ENCODE measurements around the gene NKAIN4. TPM values are rescaled to one million over a fixed set of nuclear protein-coding genes. Genes with fewer than 3 reads are reported as not detected.

The NKAIN4 gene
- polyA plus RNA-seq, 1 donor (not counting 4 experiments of a cell fraction or from before 2014, with no cell fraction given), result not detected

- FAIRE-seq, result no peak
- Histone ChIP-seq H3K9ac (ENCODE audit: control insufficient read depth, extremely low read depth, insufficient read depth, low read length) (no peak overlapping the region), H3K9me3 (ENCODE audit: control insufficient read depth, low read depth, low read length) (no peaks in the 10 kb centered on the region), H3K79me2 (ENCODE audit: control insufficient read depth, insufficient read depth, low read length) (no peaks in the 10 kb centered on the region), H3K9me1 (ENCODE audit: control insufficient read depth, extremely low read depth, insufficient read depth, low read length) (no peaks in the 10 kb centered on the region), H3K4me3 (ENCODE audit: control insufficient read depth in 2 of 3, extremely low read depth in 1 of 3, insufficient read depth in 2 of 3, low read depth in 1 of 3, low read length in 3 of 3) (no peak overlapping the region), H3K27ac (ENCODE audit: control insufficient read depth, insufficient read depth, low read length) (no peak overlapping the region), H3K27me3 (ENCODE audit: control insufficient read depth, extremely low read depth, insufficient read depth, low read length) (peaks cover 25% of the 10 kb centered on the region), H2AFZ (ENCODE audit: control insufficient read depth, low read length) (no peak overlapping the region), H4K20me1 (ENCODE audit: control insufficient read depth, extremely low read depth, insufficient read depth, low read length) (no peaks in the 10 kb centered on the region), H3K36me3 (ENCODE audit: control insufficient read depth in 2 of 2, extremely low read depth in 1 of 2, insufficient read depth in 2 of 2, low read length in 2 of 2) (no peaks in the 10 kb centered on the region), H3K4me1 (ENCODE audit: control insufficient read depth, extremely low read depth, insufficient read depth, low read length) (peaks cover 8% of the 10 kb centered on the region), H3K4me2 (ENCODE audit: control insufficient read depth, extremely low read depth, insufficient read depth, low read depth, low read length) (no peak overlapping the region)
- no peak for TF ChIP-seq CTCF (optimal IDR thresholded peaks at IDR 0.05 in 1 of 3, IDR thresholded peaks at IDR 0.05 in 1 of 3, conservative IDR thresholded peaks at IDR 0.05 in 1 of 3; ENCODE audit: extremely low read depth in 1 of 3, insufficient read depth in 2 of 3, low read length in 3 of 3)
- no peak for DNase-seq (ENCODE audit: low read depth, low spot score)
- dilution Hi-C loops (cut with MboI; ENCODE audit: extremely low pct_ligation_motif_present, low sequenced_read_pairs), result no loop called here
These were observed 7.0 kb upstream of the NKAIN4 start for GRCh38 chr20:63261060-63261794.

GRCh38 chr20:63260521-63260920 lies 6.3 kb upstream of the NKAIN4 start:
- Histone ChIP-seq H3K4me1 (ENCODE audit: control insufficient read depth, extremely low read depth, insufficient read depth, low read length) (peaks cover 15% of the 10 kb centered on the region), H3K27ac (ENCODE audit: control insufficient read depth, insufficient read depth, low read length) (no peak overlapping the region), H4K20me1 (ENCODE audit: control insufficient read depth, extremely low read depth, insufficient read depth, low read length) (no peaks in the 10 kb centered on the region), H3K9me3 (ENCODE audit: control insufficient read depth, low read depth, low read length) (no peaks in the 10 kb centered on the region), H3K36me3 (ENCODE audit: control insufficient read depth in 2 of 2, extremely low read depth in 1 of 2, insufficient read depth in 2 of 2, low read length in 2 of 2) (no peaks in the 10 kb centered on the region), H3K4me2 (ENCODE audit: control insufficient read depth, extremely low read depth, insufficient read depth, low read depth, low read length) (no peak overlapping the region), H3K9me1 (ENCODE audit: control insufficient read depth, extremely low read depth, insufficient read depth, low read length) (no peaks in the 10 kb centered on the region), H2AFZ (ENCODE audit: control insufficient read depth, low read length) (no peak overlapping the region), H3K79me2 (ENCODE audit: control insufficient read depth, insufficient read depth, low read length) (no peaks in the 10 kb centered on the region), H3K27me3 (ENCODE audit: control insufficient read depth, extremely low read depth, insufficient read depth, low read length) (peaks cover 25% of the 10 kb centered on the region), H3K9ac (ENCODE audit: control insufficient read depth, extremely low read depth, insufficient read depth, low read length) (no peak overlapping the region), H3K4me3 (ENCODE audit: control insufficient read depth in 2 of 3, extremely low read depth in 1 of 3, insufficient read depth in 2 of 3, low read depth in 1 of 3, low read length in 3 of 3) (no peak overlapping the region)
- DNase-seq (ENCODE audit: low read depth, low spot score) (no peak), FAIRE-seq (no peak)
- TF ChIP-seq CTCF (optimal IDR thresholded peaks at IDR 0.05 in 1 of 3, IDR thresholded peaks at IDR 0.05 in 1 of 3, conservative IDR thresholded peaks at IDR 0.05 in 1 of 3; ENCODE audit: extremely low read depth in 1 of 3, insufficient read depth in 2 of 3, low read length in 3 of 3), result no peak
- no peak for TF ChIP-seq EZH2 (IDR thresholded peaks at IDR 0.05; ENCODE audit: low read length)
- dilution Hi-C loops (cut with MboI; ENCODE audit: extremely low pct_ligation_motif_present, low sequenced_read_pairs), result no loop called here

All from keratinocyte (primary cell).